SK-N-SH (cell line): ENCODE data around the gene ITGAL. TPM values are rescaled to one million over a fixed set of nuclear protein-coding genes. Genes with fewer than 3 reads are reported as not detected.
"Not testable (repeated sequence)": the region's sequence is repeated elsewhere in the genome, so short reads cannot be mapped to it uniquely, and the experiment has no call there.

ENCODE experiments used
- CTCF ChIA-PET: fragments of 300-600, 350-600 bp; formaldehyde crosslinking; extraction: SDS; loops from one replicate; lab custom pipeline; 2021; lab: Yijun Ruan, JAX
- POLR2A ChIA-PET: fragments of 350-600 bp; sonication (Branson Sonifier 250); formaldehyde crosslinking; extraction: SDS; loops from one replicate; lab custom pipeline; 2020; ENCODE audit warnings: antibody characterized with exemption, inconsistent platforms; lab: Yijun Ruan, JAX
- DNase-seq: peaks from one replicate; pipeline ENCODE4 v3.0.0; 2012
- H2AFZ ChIP-seq: fragments of 200-600 bp; sonication (generic); 2 replicates; pipeline ENCODE4 v1.8.1; 2016; ENCODE audit warnings: antibody characterized with exemption, mild to moderate bottlenecking, low read depth
- H3F3A ChIP-seq: fragments of 200-600 bp; sonication (generic); replicated peaks from 2 replicates; pipeline ENCODE3; 2016; ENCODE audit warnings: antibody characterized with exemption, mild to moderate bottlenecking; ENCODE audit not compliant: insufficient read depth
- H3K27ac ChIP-seq, 2 experiments: fragments of 200-500 bp in 1 of 2; fragments of 200-600 bp in 1 of 2; sonication (Bioruptor generic) in 1 of 2; sonication (generic), shearing (Covaris generic) in 1 of 2; 2 replicates each; pipeline versions ENCODE4 v1.5.1 to v1.6.1; 2014 to 2016; ENCODE audit warnings: low read depth in 2 of 2, inconsistent platforms in 1 of 2, low read length in 1 of 2, mild to moderate bottlenecking in 1 of 2, mixed read lengths in 1 of 2
- H3K27me3 ChIP-seq: fragments of 200-600 bp; sonication (generic), shearing (Covaris generic); 2 replicates; pipeline ENCODE4 v1.6.1; 2016; ENCODE audit warnings: mixed run types; ENCODE audit not compliant: insufficient read depth
- H3K36me3 ChIP-seq, 2 experiments: fragments of 200-500 bp in 1 of 2; fragments of 200-600 bp in 1 of 2; sonication (Bioruptor generic) in 1 of 2; sonication (generic) in 1 of 2; replicated peaks in 1 of 2; 2 replicates each; pipeline versions ENCODE3 to v1.5.1; 2014 to 2016; ENCODE audit warnings: low read length in 1 of 2, mild to moderate bottlenecking in 1 of 2; ENCODE audit not compliant: insufficient read depth in 2 of 2, control insufficient read depth in 1 of 2
- H3K4me1 ChIP-seq, 2 experiments: fragments of 200-500 bp in 1 of 2; fragments of 200-600 bp in 1 of 2; sonication (Bioruptor generic) in 1 of 2; sonication (generic), shearing (Covaris generic) in 1 of 2; 2 replicates each; pipeline versions ENCODE4 v1.5.1 to v1.6.1; 2014 to 2016; ENCODE audit warnings: low read depth in 1 of 2, low read length in 1 of 2, mixed run types in 1 of 2; ENCODE audit not compliant: insufficient read depth in 2 of 2, control insufficient read depth in 1 of 2
- H3K4me2 ChIP-seq: fragments of 200-600 bp; sonication (generic), shearing (Covaris generic); 2 replicates; pipeline ENCODE4 v1.6.1; 2017; ENCODE audit warnings: mixed run types
- H3K4me3 ChIP-seq, 2 experiments: fragments of 200-500 bp in 1 of 2; fragments of 200-600 bp in 1 of 2; sonication (Bioruptor generic) in 1 of 2; sonication (generic), shearing (Covaris generic) in 1 of 2; 2 replicates each; pipeline versions ENCODE4 v1.5.1 to v1.8.1; 2014 to 2016; ENCODE audit warnings: low read depth in 2 of 2, inconsistent platforms in 1 of 2, low read length in 1 of 2, mild to moderate bottlenecking in 1 of 2, mixed read lengths in 1 of 2, moderate library complexity in 1 of 2
- H3K79me2 ChIP-seq: fragments of 200-600 bp; sonication (generic); 2 replicates; pipeline ENCODE4 v1.8.1; 2017; ENCODE audit warnings: mild to moderate bottlenecking; ENCODE audit not compliant: insufficient read depth
- H3K9ac ChIP-seq: fragments of 200-600 bp; sonication (generic); 2 replicates; pipeline ENCODE4 v1.6.1; 2017; ENCODE audit warnings: mixed run types
- H3K9me2 ChIP-seq: fragments of 200-600 bp; sonication (generic); 2 replicates; pipeline ENCODE4 v1.6.1; 2017; ENCODE audit warnings: mixed run types
- H3K9me3 ChIP-seq: fragments of 200-600 bp; sonication (generic); 2 replicates; pipeline ENCODE4 v1.6.1; 2017; ENCODE audit warnings: mixed run types, mild to moderate bottlenecking, moderate library complexity
- H4K20me1 ChIP-seq: fragments of 200-600 bp; sonication (generic); 2 replicates; pipeline ENCODE4 v1.6.1; 2017; ENCODE audit warnings: mild to moderate bottlenecking, mixed run types; ENCODE audit not compliant: insufficient read depth
- FOSL2 ChIP-seq: IDR thresholded peaks from 2 replicates; pipeline ENCODE4 v1.4.0; 2012; ENCODE audit warnings: low read depth, mild to moderate bottlenecking, moderate library complexity, borderline replicate concordance
- SMC3 ChIP-seq: IDR thresholded peaks from 2 replicates; pipeline ENCODE4 v1.6.1; 2012; ENCODE audit warnings: low read depth, low read length, improper control_type of control experiment
- WGBS: methylation state at CpG from one replicate; pipeline ENCODE4 v1.1.6; 2017; ENCODE audit warnings: low lambda C conversion rate; 5-methylcytosine and 5-hydroxymethylcytosine counted together
- polyA plus RNA-seq, 3 experiments: library from polyadenylated mRNA; depleted of rRNA; stranded (reverse); fragments of >200 nt; gene quantifications; 2 replicates each; pipeline ENCODE4 v1.2.3, GENCODE V29; 2012

Gene ITGAL
- polyA plus RNA-seq, 1 of the 3 experiments (the other 2 are of a cell fraction) = 0.12 TPM

DNA sequence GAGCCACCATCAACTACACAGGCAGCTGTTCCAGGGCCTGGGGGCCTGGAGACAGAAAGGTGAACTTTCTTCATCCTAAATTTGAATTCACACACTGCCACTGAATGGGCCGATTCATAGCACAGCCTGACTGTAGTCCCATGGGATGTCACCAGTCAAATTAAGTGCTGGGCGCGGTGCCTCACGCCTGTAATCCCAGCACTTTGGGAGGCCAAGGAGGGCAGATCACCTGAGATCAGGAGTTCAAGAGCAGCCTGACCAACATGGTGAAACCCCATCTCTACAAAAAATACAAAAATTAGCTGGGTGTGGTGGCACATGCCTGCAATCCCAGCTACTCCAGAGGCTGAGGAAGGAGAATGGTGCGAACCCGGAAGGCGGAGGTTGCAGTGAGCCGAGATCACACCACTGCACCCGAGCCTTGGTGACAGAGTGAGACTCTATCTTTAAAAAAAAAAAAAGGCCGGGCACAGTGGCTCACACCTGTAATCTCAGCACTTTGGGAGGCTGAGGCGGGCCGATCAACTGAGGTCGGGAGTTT, 67.5 kb downstream of the ITGAL start:
- POLR2A ChIA-PET, H3K4me2 ChIP-seq, H3K27me3 ChIP-seq, H3K79me2 ChIP-seq, CTCF ChIA-PET, H3F3A ChIP-seq, DNase-seq, H3K4me1 ChIP-seq, H3K27ac ChIP-seq, H3K36me3 ChIP-seq, H3K4me3 ChIP-seq, H2AFZ ChIP-seq, H3K9me2 ChIP-seq, H4K20me1 ChIP-seq, H3K9me3 ChIP-seq, H3K9ac ChIP-seq: not testable (repeated sequence)
- 93% methylated on average over 11 of the region's 13 CpGs for WGBS

DNA sequence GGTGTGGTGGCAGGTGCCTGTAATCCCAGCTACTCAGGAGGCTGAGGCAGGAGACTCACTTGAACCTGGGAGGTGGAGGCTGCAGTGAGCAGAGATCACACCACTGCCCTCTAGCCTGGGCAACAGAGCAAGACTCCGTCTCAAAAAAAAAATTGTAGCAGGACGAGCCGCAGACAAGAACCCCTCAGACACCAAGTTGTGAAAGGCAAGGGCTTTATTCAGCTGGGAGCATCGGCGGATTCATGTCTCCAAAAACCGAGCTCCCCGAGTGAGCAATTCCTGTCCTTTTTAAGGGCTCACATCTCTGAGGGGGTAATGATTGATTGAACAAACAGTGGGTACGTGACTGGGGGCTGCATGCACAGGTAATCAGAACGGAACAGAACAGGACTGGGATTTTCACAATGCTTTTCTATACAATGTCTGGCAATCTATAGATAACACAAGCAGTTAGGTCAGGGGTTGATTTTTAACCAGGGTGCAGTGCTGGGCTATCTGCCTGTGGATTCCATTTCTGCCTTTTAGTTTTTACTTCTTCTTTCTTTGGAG, 68.4 kb downstream of the ITGAL start:
- CTCF ChIA-PET, H3K4me3 ChIP-seq, H3K9me2 ChIP-seq, DNase-seq, H4K20me1 ChIP-seq, H3K79me2 ChIP-seq, H3K36me3 ChIP-seq, H3K9me3 ChIP-seq, H3K27me3 ChIP-seq, H3F3A ChIP-seq, H3K4me1 ChIP-seq: not testable (repeated sequence)
- Histone ChIP-seq H2AFZ (0 out of 2 replicates have a peak overlapping the region, but pooled peaks have one; percentile 63), H3K27ac (peak overlapping the region in 1 of 2 experiments; percentile 51; a peak in 2 of 4 replicates), H3K4me2 (peak overlapping the region; percentile 44; the same call in 1 of the 2 replicates), H3K9ac (0 out of 2 replicates have a peak overlapping the region, but pooled peaks have one; percentile 14)
- WGBS = 92% methylated on average over 9 of the region's 9 CpGs
- POLR2A ChIA-PET = interaction anchor here (0.6 kb wide), 1 partner anchor 14 kb away, joined by 3 read pairs; no protein-coding TSS in a partner anchor

DNA sequence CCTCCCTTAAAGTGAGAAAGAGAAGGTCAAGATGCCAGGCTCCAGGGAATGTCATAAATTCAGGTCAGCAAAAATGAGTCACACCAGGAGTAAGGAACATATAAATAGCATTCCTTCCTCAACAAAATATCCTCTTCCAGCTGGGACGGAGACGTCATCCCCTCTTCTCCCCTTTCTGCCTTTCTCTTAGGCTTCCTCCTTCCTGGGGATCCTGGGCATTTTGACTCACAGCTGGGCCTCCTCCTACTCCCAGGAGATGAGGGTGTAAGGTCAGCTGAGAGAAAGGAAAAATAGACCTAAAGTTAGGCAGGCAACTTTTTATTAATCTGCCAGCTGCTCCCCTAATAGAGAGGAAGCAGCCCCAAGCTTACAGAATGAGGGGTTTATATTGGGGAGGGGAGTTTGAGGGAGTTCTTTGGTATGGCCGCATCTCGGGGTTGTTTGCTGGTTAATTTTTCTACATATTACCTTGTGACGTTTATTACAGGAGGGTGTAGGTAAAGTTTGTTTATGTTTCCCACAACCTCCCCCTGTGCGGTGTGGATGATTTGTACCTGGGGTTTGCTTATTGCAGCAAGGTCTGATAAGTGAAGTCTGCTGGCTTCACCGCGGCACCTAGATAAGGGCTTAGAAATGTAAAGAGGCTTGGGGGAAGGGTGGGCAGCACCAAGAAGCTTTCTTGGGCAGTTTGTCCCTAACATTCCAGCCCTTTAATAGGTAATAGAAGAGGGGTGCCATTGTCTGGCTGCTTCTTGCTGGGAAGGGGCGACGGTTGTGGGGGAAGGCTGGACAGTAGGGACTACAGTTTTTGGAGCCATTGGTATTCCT, 69.2 kb downstream of the ITGAL start:
- Histone ChIP-seq H3K9ac (0 out of 2 replicates have a peak overlapping the region, but pooled peaks have one; percentile 14), H3K36me3 (no peaks in the 10 kb centered on the region), H3K9me3 (no peaks in the 10 kb centered on the region), H3K4me1 (no peaks in the 10 kb centered on the region), H4K20me1 (no peaks in the 10 kb centered on the region), H3K4me2 (peak overlapping the region; percentile 44; the same call in 1 of the 2 replicates), H3K79me2 (no peaks in the 10 kb centered on the region; the same call in 1 of the 2 replicates), H3K27ac (peak overlapping the region in 1 of 2 experiments; percentile 51; a peak in 2 of 4 replicates), H3K4me3 (no peak overlapping the region), H3K27me3 (no peaks in the 10 kb centered on the region), H3K9me2 (no peaks in the 10 kb centered on the region), H2AFZ (peak overlapping the region; percentile 63; the same call in 1 of the 2 replicates), H3F3A (peaks cover 2% of the 10 kb centered on the region)
- DNase-seq = no peak
- TF ChIP-seq SMC3 (no peak), FOSL2 (peak; percentile 15; the same call in 1 of the 2 replicates)
- CTCF ChIA-PET = interaction anchor here (0.6 kb wide), 1 partner anchor 15 kb away, joined by 3 read pairs; no protein-coding TSS in a partner anchor
- WGBS = 80% methylated on average over 10 of the region's 10 CpGs
- POLR2A ChIA-PET = interaction anchor here (0.5 to 0.6 kb wide), 2 partner anchors 14 to 75 kb away, joined by 3 read pairs; no protein-coding TSS in a partner anchor
